ENCODE measurements around the gene NELFCD.

The NELFCD gene

GRCh38 chr20:58993332-58994248 is 12.5 kb downstream of the NELFCD start:
- in situ Hi-C loops (cut with MboI; ENCODE audit: low sequenced_read_pairs) = no loop called here

GRCh38 chr20:58994390-58995159 is 13.5 kb downstream of the NELFCD start:
- in situ Hi-C loops (cut with MboI; ENCODE audit: low sequenced_read_pairs) = no loop called here

- in situ Hi-C loops (cut with MboI; ENCODE audit: low sequenced_read_pairs) = no loop called here
These were observed 14.6 kb downstream of the NELFCD start for GRCh38 chr20:58995461-58996225.

GRCh38 chr20:58996226-58996611 is 15.2 kb downstream of the NELFCD start:
- in situ Hi-C loops (cut with MboI; ENCODE audit: low sequenced_read_pairs) = no loop called here

- in situ Hi-C loops (cut with MboI; ENCODE audit: low sequenced_read_pairs) = no loop called here
These were observed 16.2 kb downstream of the NELFCD start for GRCh38 chr20:58997141-58997770.

GRCh38 chr20:58998656-58999055 is 17.6 kb downstream of the NELFCD start:
- in situ Hi-C loops (cut with MboI; ENCODE audit: low sequenced_read_pairs) = no loop called here

GRCh38 chr20:59000326-59000725 is 19.3 kb downstream of the NELFCD start:
- in situ Hi-C loops (cut with MboI; ENCODE audit: low sequenced_read_pairs) = no loop called here

- in situ Hi-C loops (cut with MboI; ENCODE audit: low sequenced_read_pairs) = no loop called here
These were observed 20.0 kb downstream of the NELFCD start for GRCh38 chr20:59001068-59001448.

GRCh38 chr20:59001449-59002171 is 20.6 kb downstream of the NELFCD start:
- in situ Hi-C loops (cut with MboI; ENCODE audit: low sequenced_read_pairs) = no loop called here

- in situ Hi-C loops (cut with MboI; ENCODE audit: low sequenced_read_pairs) = no loop called here
These were observed 21.3 kb downstream of the NELFCD start for GRCh38 chr20:59002388-59002787.

- in situ Hi-C loops (cut with MboI; ENCODE audit: low sequenced_read_pairs) = no loop called here
These were observed 21.9 kb downstream of the NELFCD start for GRCh38 chr20:59002874-59003399.

GRCh38 chr20:59003836-59004492 is 22.9 kb downstream of the NELFCD start:
- in situ Hi-C loops (cut with MboI; ENCODE audit: low sequenced_read_pairs) = no loop called here

- in situ Hi-C loops (cut with MboI; ENCODE audit: low sequenced_read_pairs) = no loop called here
These were observed 23.4 kb downstream of the NELFCD start for GRCh38 chr20:59004493-59004762.

GRCh38 chr20:59004763-59005522 is 23.9 kb downstream of the NELFCD start:
- in situ Hi-C loops (cut with MboI; ENCODE audit: low sequenced_read_pairs) = no loop called here

- in situ Hi-C loops (cut with MboI; ENCODE audit: low sequenced_read_pairs) = no loop called here
These were observed 24.6 kb downstream of the NELFCD start for GRCh38 chr20:59005523-59006166.

GRCh38 chr20:59006167-59006863 is 25.3 kb downstream of the NELFCD start:
- in situ Hi-C loops (cut with MboI; ENCODE audit: low sequenced_read_pairs) = no loop called here

- in situ Hi-C loops (cut with MboI; ENCODE audit: low sequenced_read_pairs) = no loop called here
These were observed 26.0 kb downstream of the NELFCD start, which contains the start of gene CTSZ for GRCh38 chr20:59006864-59007664. TSS of gene CTSZ (minus strand) at chr20:59007254. CDS start at chr20:59007128, 126 bp downstream.

Data from HL-60/S4 treated with phorbol 12-myristate 13-acetate at 8.2 ng/mL for 4 days and 3 days (cell line).